ENCODE data around the gene APOL5.

APOL5 gene

DNA sequence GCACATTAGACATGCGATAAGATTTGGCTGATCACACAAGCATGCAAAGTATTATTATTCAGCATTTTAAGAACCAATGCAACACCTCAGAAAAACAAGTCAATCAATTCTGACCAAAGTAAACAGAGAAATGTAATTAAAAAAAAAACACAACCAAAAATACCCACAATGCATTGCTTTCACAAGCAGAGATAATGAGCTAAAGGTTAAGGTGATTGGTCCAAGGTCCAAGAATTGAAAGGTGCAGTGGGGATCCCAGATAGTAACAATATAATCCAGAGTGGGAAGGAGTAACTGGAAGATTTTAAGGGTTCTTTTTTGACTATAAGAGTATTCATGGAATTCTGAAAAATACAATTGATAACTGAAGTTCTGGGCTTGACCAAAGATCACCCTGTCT, 39.0 kb downstream of the APOL5 start:
- no CpG with 5 or more reads among the region's 1 CpG for WGBS (ENCODE audit: insufficient coverage, insufficient read length)
- H3K27ac ChIP-seq (ENCODE audit: low read length): no peak overlapping the region
- H3K4me3 ChIP-seq (ENCODE audit: low read length): no peak overlapping the region
- H3K9me3 ChIP-seq (ENCODE audit: control insufficient read depth, insufficient read depth, low read length): no peaks in the 10 kb centered on the region
- no peak for DNase-seq (ENCODE audit: low read depth, low spot score)
- no peaks in the 10 kb centered on the region for H3K4me1 ChIP-seq (ENCODE audit: control insufficient read depth, insufficient read depth, low read length)
- peaks cover 3% of the 10 kb centered on the region; the same call in 1 of the 2 replicates for H3K36me3 ChIP-seq (ENCODE audit: control insufficient read depth, insufficient read depth, low read length)
- H3K27me3 ChIP-seq (ENCODE audit: control insufficient read depth, insufficient read depth, low read length): no peaks in the 10 kb centered on the region

DNA sequence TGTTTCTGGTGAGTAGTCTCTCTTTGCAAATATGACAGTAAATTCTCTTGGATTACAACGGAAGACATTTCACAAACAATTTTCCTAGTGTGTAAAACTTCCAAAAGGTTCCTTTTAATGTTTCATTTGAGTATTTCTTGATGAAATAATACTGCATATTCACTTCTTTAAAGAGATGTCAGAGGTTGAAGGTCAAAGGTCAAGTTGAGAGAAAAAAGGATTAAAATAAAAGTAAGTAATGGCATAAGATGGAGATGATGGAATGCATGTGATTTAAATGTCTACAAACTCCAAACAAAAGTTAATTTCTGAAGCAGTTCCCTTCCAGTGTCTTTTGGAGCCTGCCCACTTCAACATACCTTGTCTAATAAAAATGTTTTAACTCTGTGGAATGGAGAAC, 40.7 kb downstream of the APOL5 start:
- no peak for DNase-seq (ENCODE audit: low read depth, low spot score)
- Histone ChIP-seq H3K27ac (ENCODE audit: low read length) (no peak overlapping the region), H3K4me3 (ENCODE audit: low read length) (no peak overlapping the region), H3K4me1 (ENCODE audit: control insufficient read depth, insufficient read depth, low read length) (no peaks in the 10 kb centered on the region), H3K36me3 (ENCODE audit: control insufficient read depth, insufficient read depth, low read length) (peaks cover 3% of the 10 kb centered on the region; the same call in 1 of the 2 replicates), H3K9me3 (ENCODE audit: control insufficient read depth, insufficient read depth, low read length) (no peaks in the 10 kb centered on the region), H3K27me3 (ENCODE audit: control insufficient read depth, insufficient read depth, low read length) (no peaks in the 10 kb centered on the region)
- no CpG with 5 or more reads among the region's 1 CpG for WGBS (ENCODE audit: insufficient coverage, insufficient read length)

DNA sequence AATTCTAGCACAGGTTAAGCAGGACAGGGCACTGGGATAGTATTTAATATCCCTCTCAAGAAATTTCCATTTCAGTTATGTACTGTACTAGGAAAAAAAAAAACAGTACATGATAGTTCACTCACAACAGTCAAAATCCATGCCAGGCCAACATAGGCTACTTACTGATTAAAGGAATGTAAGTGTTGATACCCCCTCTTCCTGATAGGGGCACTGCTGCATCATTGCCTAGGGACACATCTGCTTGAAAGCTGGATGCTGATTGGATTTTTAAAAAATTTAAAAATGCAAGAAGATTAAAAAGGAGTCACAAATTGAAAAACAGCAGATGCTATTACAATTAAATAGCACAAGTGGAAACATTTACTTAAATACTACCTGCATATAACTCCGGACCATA, 43.4 kb downstream of the APOL5 start:
- no CpG with 5 or more reads among the region's 1 CpG for WGBS (ENCODE audit: insufficient coverage, insufficient read length)
- H3K27me3 ChIP-seq (ENCODE audit: control insufficient read depth, insufficient read depth, low read length): no peaks in the 10 kb centered on the region
- H3K9me3 ChIP-seq (ENCODE audit: control insufficient read depth, insufficient read depth, low read length): no peaks in the 10 kb centered on the region
- H3K4me3 ChIP-seq (ENCODE audit: low read length): no peak overlapping the region
- H3K4me1 ChIP-seq (ENCODE audit: control insufficient read depth, insufficient read depth, low read length): no peaks in the 10 kb centered on the region
- H3K36me3 ChIP-seq (ENCODE audit: control insufficient read depth, insufficient read depth, low read length): peaks cover 3% of the 10 kb centered on the region; the same call in 1 of the 2 replicates
- DNase-seq (ENCODE audit: low read depth, low spot score): no peak
- H3K27ac ChIP-seq (ENCODE audit: low read length): no peak overlapping the region

DNA sequence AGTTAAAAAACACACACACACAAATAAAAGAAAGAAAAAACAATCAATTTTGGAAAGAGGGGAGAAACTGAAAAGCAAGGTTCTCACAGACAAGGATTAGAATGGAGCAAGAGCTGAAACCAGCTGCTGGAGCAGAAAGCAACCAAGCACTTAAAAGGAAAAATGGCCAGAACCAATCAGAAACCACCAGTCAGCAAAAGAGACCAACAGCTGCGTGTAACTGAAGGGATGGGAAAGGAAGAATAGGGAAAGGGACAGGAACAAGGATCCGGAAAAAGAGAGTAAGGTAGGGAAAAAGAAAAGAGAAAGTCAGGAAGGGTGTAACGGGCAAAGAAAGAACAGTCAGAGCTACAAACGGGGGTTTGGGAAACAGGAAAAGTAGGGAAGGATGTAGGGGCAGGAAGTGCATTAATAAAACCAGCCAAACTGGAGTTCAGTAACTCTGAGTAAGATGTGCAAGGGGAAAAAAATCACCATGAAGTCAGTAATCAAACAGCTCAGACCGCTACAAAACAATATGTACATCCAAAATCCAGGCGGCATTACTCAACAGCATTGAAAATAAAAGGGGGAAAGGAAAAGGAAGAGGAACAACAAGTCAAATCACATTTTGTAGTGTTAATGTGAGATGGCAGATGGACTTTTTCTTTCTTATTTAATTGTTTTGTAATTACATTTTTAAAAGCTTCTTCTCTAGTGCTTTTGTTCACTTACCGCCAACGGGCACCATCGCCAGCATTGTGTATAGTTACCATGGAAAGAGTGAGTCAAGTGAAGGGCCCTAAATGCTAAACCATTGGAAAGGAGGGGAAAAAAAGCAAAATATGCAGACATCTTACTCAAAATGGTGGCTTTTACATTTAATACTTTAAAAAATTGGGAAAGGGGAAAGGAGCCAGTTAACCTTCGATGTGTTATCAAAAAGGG, 49.2 kb downstream of the APOL5 start:
- Histone ChIP-seq H3K4me3 (ENCODE audit: low read length) (no peak overlapping the region), H3K9me3 (ENCODE audit: control insufficient read depth, insufficient read depth, low read length) (no peaks in the 10 kb centered on the region), H3K4me1 (ENCODE audit: control insufficient read depth, insufficient read depth, low read length) (no peaks in the 10 kb centered on the region), H3K27ac (ENCODE audit: low read length) (no peak overlapping the region), H3K27me3 (ENCODE audit: control insufficient read depth, insufficient read depth, low read length) (no peaks in the 10 kb centered on the region), H3K36me3 (ENCODE audit: control insufficient read depth, insufficient read depth, low read length) (no peaks in the 10 kb centered on the region)
- DNase-seq (ENCODE audit: low read depth, low spot score): no peak
- no CpG with 5 or more reads among the region's 10 CpGs for WGBS (ENCODE audit: insufficient coverage, insufficient read length)

DNA sequence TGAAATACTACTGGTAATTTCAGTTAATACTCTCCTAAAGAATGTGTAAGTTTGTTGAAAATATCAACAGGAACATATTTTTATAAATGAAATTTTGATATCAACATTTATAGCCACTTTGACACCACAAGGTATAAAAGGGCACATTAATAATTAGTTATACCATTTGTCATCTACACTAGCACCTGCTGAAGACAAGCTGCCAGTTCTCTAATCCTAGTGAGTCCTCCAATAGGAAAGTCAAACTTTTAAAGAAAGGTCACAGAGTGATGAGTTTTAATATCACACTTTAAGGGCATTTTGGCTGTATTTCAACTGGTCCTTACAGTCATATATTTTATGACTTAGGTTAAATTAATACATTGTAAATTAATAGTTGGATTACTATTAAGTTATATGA, 52.3 kb downstream of the APOL5 start:
- no peaks in the 10 kb centered on the region for H3K36me3 ChIP-seq (ENCODE audit: control insufficient read depth, insufficient read depth, low read length)
- H3K27ac ChIP-seq (ENCODE audit: low read length): no peak overlapping the region
- no peaks in the 10 kb centered on the region for H3K27me3 ChIP-seq (ENCODE audit: control insufficient read depth, insufficient read depth, low read length)
- H3K4me3 ChIP-seq (ENCODE audit: low read length): no peak overlapping the region
- H3K9me3 ChIP-seq (ENCODE audit: control insufficient read depth, insufficient read depth, low read length): no peaks in the 10 kb centered on the region
- DNase-seq (ENCODE audit: low read depth, low spot score): no peak
- H3K4me1 ChIP-seq (ENCODE audit: control insufficient read depth, insufficient read depth, low read length): no peaks in the 10 kb centered on the region

GRCh38 chr22:35775339-35775738, 57.7 kb downstream of the APOL5 start:
- H3K9me3 ChIP-seq (ENCODE audit: control insufficient read depth, insufficient read depth, low read length): no peaks in the 10 kb centered on the region
- H3K36me3 ChIP-seq (ENCODE audit: control insufficient read depth, insufficient read depth, low read length): no peaks in the 10 kb centered on the region
- no CpG with 5 or more reads among the region's 2 CpGs for WGBS (ENCODE audit: insufficient coverage, insufficient read length)
- no peak for DNase-seq (ENCODE audit: low read depth, low spot score)
- H3K27ac ChIP-seq (ENCODE audit: low read length): no peak overlapping the region
- H3K4me1 ChIP-seq (ENCODE audit: control insufficient read depth, insufficient read depth, low read length): no peaks in the 10 kb centered on the region
- H3K27me3 ChIP-seq (ENCODE audit: control insufficient read depth, insufficient read depth, low read length): no peaks in the 10 kb centered on the region
- no peak overlapping the region for H3K4me3 ChIP-seq (ENCODE audit: low read length)

DNA sequence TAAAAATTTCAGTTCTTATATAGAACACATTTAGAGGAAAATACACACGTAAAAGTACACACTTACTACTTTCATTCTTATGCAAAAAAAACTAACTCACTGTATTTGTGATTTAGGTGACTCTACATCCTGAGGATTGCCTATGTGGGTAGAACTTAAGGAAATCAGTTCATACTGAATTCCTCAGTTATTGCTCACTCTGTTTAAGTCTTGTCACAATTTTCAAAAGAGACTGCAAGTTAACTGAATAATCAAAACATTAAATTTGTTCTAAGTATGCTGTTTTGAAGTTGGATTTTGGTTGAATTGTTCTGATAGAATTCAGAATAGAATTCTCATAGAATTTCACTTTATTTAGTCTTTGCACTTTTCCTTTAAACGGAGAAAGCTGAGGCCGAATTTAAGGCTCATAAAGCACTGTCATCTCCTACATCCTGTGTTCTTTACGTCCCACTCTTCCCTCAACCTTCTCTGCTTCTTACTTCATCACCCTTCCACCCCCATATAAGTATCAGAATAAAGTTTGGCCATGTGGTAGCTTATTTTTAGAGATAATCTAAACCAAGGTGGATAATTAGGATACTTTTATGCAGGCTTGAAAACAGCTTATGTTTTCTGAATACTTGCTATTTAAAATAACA, 59.8 kb downstream of the APOL5 start:
- Histone ChIP-seq H3K27ac (ENCODE audit: low read length) (no peak overlapping the region), H3K36me3 (ENCODE audit: control insufficient read depth, insufficient read depth, low read length) (peaks cover 3% of the 10 kb centered on the region; the same call in 1 of the 2 replicates), H3K4me3 (ENCODE audit: low read length) (no peak overlapping the region), H3K27me3 (ENCODE audit: control insufficient read depth, insufficient read depth, low read length) (no peaks in the 10 kb centered on the region), H3K9me3 (ENCODE audit: control insufficient read depth, insufficient read depth, low read length) (no peaks in the 10 kb centered on the region), H3K4me1 (ENCODE audit: control insufficient read depth, insufficient read depth, low read length) (no peaks in the 10 kb centered on the region; the same call in 1 of the 2 replicates)
- WGBS (ENCODE audit: insufficient coverage, insufficient read length): no CpG with 5 or more reads among the region's 4 CpGs
- DNase-seq (ENCODE audit: low read depth, low spot score): no peak
